Fibroblast of villous mesenchyme (primary cell): Measurements from ENCODE around the gene FFAR4. TPM values are rescaled to one million over a fixed set of nuclear protein-coding genes. Genes with fewer than 3 reads are reported as not detected.
A peak's percentile ranks its signal among the peaks of the same experiment; 100 is the strongest.

Experiments
- DNase-seq: peaks from one replicate; pipeline ENCODE4 v3.0.0-alpha.2; 2010; ENCODE audit warnings: low read depth
- H3K4me3 ChIP-seq: 2 replicates; pipeline ENCODE4 v1.5.1; 2011; ENCODE audit warnings: low read depth, mild to moderate bottlenecking, low read length
- total RNA-seq: library from RNA; depleted of rRNA; stranded (reverse); fragments of >200 nt; gene quantifications from 2 replicates; pipeline ENCODE4 v1.2.3, GENCODE V29; 2012
- TF ChIP-seq, protein P1 (sequence below): IDR thresholded peaks from 2 replicates; pipeline ENCODE4 v1.5.1; 2012; ENCODE audit warnings: low read depth, mild to moderate bottlenecking, low read length; ENCODE audit not compliant: insufficient read depth

FFAR4 gene
- total RNA-seq, 1 donor, result not detected

DNA sequence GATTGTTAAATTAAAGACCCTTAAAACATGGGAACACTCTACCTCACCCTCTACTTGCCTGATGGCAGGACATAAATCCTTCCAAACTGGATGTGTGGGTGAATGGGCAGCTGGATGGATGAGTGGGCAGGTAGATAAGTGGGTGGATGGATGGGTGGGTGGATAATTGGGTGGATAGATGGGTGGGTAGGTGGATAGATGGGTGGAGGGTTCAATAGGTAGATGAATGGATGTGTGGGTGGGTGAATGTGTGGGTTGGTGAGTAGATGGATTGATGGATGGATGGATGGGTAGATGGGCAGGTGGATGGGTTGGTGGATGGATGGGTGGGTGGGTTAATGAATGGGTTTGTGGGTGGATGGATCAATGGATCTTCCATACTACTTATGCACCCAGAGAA lies 18.9 kb upstream of the FFAR4 start:
- DNase-seq, result no peak
- TF ChIP-seq, protein P1, sequence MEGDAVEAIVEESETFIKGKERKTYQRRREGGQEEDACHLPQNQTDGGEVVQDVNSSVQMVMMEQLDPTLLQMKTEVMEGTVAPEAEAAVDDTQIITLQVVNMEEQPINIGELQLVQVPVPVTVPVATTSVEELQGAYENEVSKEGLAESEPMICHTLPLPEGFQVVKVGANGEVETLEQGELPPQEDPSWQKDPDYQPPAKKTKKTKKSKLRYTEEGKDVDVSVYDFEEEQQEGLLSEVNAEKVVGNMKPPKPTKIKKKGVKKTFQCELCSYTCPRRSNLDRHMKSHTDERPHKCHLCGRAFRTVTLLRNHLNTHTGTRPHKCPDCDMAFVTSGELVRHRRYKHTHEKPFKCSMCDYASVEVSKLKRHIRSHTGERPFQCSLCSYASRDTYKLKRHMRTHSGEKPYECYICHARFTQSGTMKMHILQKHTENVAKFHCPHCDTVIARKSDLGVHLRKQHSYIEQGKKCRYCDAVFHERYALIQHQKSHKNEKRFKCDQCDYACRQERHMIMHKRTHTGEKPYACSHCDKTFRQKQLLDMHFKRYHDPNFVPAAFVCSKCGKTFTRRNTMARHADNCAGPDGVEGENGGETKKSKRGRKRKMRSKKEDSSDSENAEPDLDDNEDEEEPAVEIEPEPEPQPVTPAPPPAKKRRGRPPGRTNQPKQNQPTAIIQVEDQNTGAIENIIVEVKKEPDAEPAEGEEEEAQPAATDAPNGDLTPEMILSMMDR, result no peak
- H3K4me3 ChIP-seq, result no peak overlapping the region

DNA sequence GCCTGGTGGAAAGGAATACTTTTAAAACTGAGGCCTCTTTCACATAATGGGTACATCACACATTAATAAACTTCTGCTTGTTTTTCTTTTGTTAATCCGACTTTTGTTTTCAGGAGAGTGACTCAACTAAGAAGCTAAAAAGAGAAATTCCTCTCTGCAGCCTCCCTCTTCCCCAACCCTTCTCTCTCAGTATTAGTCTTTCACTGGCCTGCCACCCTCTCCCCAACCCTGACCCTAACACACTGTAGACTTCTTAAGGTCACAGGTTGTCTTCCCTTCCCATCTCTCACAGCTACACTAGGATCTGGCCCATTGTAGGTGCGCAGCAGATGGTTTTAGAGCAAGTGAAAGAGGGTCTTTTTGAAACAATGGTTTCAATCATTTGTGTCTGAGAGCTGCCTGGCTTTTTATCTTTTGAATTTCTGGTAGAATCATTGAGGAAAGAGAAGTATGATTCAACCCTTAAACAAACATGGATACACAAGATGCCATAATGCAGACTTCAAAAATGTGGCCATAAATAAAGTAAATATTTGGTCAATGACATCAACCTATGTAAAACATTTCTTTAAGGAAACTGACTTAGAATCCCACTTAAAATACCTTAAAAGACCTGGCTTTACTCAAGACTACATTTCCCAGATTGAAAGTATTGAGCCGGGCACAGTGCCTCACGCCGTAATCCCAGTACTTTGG lies 17.9 kb upstream of the FFAR4 start:
- TF ChIP-seq, protein P1, result no peak
- peak; percentile 11 for DNase-seq
- H3K4me3 ChIP-seq, result no peak overlapping the region

DNA sequence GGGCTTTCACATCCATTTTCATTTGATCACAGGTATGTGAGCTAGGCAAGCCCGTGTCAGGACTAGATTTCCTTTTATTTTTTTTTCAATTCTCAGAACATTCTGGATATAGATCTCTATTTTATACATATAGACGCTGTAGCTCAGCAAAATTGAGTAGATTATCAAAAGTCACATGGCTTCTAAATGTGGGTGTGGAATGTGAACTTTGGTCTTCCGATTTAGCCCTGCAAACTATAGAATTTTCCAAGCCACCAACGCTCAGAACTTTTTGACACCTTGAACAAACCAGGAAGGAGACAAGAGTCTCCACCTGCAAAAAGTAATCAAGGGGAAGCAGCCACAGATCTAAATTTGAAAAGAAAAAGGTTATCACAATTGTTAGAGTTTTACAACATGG lies 15.9 kb upstream of the FFAR4 start:
- H3K4me3 ChIP-seq, result no peak overlapping the region
- TF ChIP-seq, protein P1, result no peak
- no peak for DNase-seq

DNA sequence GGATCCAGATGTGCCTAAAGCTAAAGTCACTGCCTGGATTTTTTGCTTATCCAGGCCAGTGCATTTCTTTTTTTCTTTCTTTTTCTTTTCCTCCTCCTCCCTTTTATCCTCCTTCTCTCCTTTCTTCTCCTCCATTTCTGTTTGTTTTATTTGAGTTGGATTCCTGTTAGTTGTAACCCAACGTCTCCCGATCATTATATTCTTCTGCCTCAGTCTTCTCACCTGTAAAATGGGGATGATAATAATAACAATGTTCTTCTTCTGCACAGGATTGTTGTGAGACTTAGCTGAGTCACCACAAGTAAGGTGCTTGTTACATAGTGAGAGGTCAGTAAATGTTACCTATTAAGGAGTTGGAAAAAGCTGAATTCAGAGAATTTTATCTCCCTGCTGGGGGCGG lies 13.7 kb upstream of the FFAR4 start:
- no peak for DNase-seq
- no peak overlapping the region for H3K4me3 ChIP-seq
- TF ChIP-seq, protein P1, result no peak

DNA sequence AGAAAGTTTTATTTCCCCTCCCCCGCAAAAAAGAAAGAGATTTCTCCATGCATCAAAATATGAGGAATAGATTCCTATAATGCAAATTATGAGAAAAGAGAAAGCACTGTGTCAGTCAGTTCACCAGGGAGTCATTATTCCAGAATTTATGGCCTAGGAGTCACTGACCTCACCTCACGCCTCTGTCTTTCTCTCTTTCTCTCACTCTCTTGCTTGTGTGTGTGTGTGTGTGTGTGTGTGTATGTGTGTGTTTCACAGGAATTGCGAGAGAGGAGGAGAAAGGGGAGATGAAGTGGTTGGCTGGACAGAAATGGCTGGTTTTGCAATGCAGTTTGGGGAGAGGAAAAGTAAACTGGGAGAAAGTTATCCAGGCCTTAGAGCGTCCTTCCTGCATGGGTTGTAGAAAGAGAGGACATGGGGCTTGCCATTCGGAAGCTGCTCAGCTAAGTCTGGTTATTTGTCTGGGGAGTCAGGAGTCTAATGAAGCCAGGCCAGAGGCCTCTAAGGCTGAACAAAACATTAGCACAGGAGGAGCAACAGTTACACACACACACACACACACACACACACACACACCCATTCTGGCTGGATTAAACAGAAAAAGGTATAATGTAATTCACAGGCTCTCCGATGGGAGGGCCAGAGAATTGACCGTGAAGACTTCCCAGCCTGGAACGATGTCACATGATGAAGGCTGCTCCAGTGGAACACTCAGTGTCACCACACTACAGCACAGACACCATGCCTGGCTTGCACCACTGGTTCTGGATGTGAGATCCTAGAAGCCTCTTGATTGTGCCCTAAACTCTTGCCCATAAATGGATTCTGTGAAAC lies 12.8 kb upstream of the FFAR4 start:
- DNase-seq, result no peak
- TF ChIP-seq, protein P1, result no peak
- no peak overlapping the region for H3K4me3 ChIP-seq

DNA sequence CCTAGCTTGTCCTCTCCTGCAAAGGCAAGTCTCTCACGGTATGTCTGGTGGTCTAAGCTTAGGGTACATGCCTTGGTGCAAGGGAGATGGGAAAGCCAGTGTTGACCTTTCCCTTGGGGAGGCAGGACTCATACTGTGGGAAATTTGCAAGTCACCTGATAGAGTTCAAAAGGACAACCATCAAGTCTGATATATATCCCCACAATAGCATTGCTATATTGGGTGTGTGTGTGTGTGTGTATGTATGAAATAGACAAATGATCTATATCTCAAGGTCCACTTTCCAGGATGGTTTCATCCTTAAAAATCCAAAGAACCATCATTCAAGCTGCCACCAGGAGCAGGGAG lies 12.2 kb upstream of the FFAR4 start:
- no peak for DNase-seq
- no peak overlapping the region for H3K4me3 ChIP-seq
- TF ChIP-seq, protein P1, result no peak
